ENCODE measurements around the gene MROH7.

Gene MROH7

GRCh38 chr1:54649130-54649898 is 7.7 kb downstream of the MROH7 start:
- in situ Hi-C loops (cut with MboI; ENCODE audit: low sequenced_read_pairs) = no loop called here

GRCh38 chr1:54649921-54650320 is 8.3 kb downstream of the MROH7 start:
- in situ Hi-C loops (cut with MboI; ENCODE audit: low sequenced_read_pairs) = no loop called here

- in situ Hi-C loops (cut with MboI; ENCODE audit: low sequenced_read_pairs) = no loop called here
Measured at GRCh38 chr1:54650417-54650816, 8.8 kb downstream of the MROH7 start.

- in situ Hi-C loops (cut with MboI; ENCODE audit: low sequenced_read_pairs) = no loop called here
Measured at GRCh38 chr1:54651608-54652007, 10.0 kb downstream of the MROH7 start.

GRCh38 chr1:54652168-54652567 is 10.6 kb downstream of the MROH7 start:
- in situ Hi-C loops (cut with MboI; ENCODE audit: low sequenced_read_pairs) = no loop called here

GRCh38 chr1:54653036-54653435 is 11.4 kb downstream of the MROH7 start:
- in situ Hi-C loops (cut with MboI; ENCODE audit: low sequenced_read_pairs) = no loop called here

GRCh38 chr1:54658164-54658913 is 16.8 kb downstream of the MROH7 start:
- in situ Hi-C loops (cut with MboI; ENCODE audit: low sequenced_read_pairs) = no loop called here

GRCh38 chr1:54663725-54664124 is 22.1 kb downstream of the MROH7 start:
- in situ Hi-C loops (cut with MboI; ENCODE audit: low sequenced_read_pairs) = no loop called here

GRCh38 chr1:54664364-54664763 is 22.8 kb downstream of the MROH7 start:
- in situ Hi-C loops (cut with MboI; ENCODE audit: low sequenced_read_pairs) = no loop called here

- in situ Hi-C loops (cut with MboI; ENCODE audit: low sequenced_read_pairs) = no loop called here
Measured at GRCh38 chr1:54665852-54666251, 24.3 kb downstream of the MROH7 start.

GRCh38 chr1:54666333-54666732 is 24.7 kb downstream of the MROH7 start:
- in situ Hi-C loops (cut with MboI; ENCODE audit: low sequenced_read_pairs) = no loop called here

GRCh38 chr1:54667797-54668196 is 26.2 kb downstream of the MROH7 start:
- in situ Hi-C loops (cut with MboI; ENCODE audit: low sequenced_read_pairs) = no loop called here

- in situ Hi-C loops (cut with MboI; ENCODE audit: low sequenced_read_pairs) = no loop called here
Measured at GRCh38 chr1:54668567-54668966, 27.0 kb downstream of the MROH7 start.

- in situ Hi-C loops (cut with MboI; ENCODE audit: low sequenced_read_pairs) = no loop called here
Measured at GRCh38 chr1:54671985-54672608, 30.5 kb downstream of the MROH7 start.

- in situ Hi-C loops (cut with MboI; ENCODE audit: low sequenced_read_pairs) = no loop called here
Measured at GRCh38 chr1:54678776-54679643, 37.4 kb downstream of the MROH7 start.

GRCh38 chr1:54679706-54680105 is 38.1 kb downstream of the MROH7 start:
- in situ Hi-C loops (cut with MboI; ENCODE audit: low sequenced_read_pairs) = no loop called here

GRCh38 chr1:54680387-54680786 is 38.8 kb downstream of the MROH7 start:
- in situ Hi-C loops (cut with MboI; ENCODE audit: low sequenced_read_pairs) = no loop called here

- in situ Hi-C loops (cut with MboI; ENCODE audit: low sequenced_read_pairs) = no loop called here
Measured at GRCh38 chr1:54681358-54681757, 39.8 kb downstream of the MROH7 start.

GRCh38 chr1:54683453-54683852 is 41.9 kb downstream of the MROH7 start:
- in situ Hi-C loops (cut with MboI; ENCODE audit: low sequenced_read_pairs) = no loop called here

- in situ Hi-C loops (cut with MboI; ENCODE audit: low sequenced_read_pairs) = no loop called here
Measured at GRCh38 chr1:54685335-54685905, 43.8 kb downstream of the MROH7 start.

- in situ Hi-C loops (cut with MboI; ENCODE audit: low sequenced_read_pairs) = no loop called here
Measured at GRCh38 chr1:54686155-54686554, 44.6 kb downstream of the MROH7 start.
